ENCODE results near the gene ATAD3B. TPM values are rescaled to one million over a fixed set of nuclear protein-coding genes. Genes with fewer than 3 reads are reported as not detected.

Gene ATAD3B
- polyA plus RNA-seq, 1 donor (not counting 4 experiments of a cell fraction or from before 2014, with no cell fraction given) = 20.6 TPM

DNA sequence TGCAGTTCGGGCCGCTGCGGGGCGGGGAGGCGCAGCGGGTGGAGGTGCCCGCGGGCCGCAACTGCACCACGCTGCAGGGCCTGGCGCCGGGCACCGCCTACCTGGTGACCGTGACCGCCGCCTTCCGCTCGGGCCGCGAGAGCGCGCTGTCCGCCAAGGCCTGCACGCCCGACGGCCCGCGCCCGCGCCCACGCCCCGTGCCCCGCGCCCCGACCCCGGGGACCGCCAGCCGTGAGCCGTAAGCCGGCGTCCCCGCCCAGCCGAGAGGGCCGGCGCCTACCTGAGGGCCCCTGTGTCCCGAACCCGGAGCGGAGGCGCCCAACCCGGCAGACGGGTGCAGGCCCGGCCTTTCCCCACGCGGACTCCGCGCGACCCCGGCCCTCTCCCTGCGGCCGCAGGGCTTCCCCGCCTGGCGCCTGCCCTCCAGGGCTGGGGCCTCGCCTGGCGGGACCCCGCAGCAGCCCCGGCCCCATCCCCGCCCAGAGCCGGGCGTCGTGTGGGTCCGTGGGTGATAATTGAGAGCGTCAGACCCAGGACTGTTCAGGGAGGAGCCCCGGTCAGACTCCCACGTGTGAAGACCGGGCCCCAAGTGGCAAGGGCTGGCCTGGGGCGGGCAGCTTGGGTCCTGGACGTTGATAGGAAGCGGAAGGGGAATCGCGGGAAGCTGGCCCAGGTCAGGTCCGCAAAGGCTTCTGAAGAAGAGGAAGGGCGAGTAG, 31.9 kb upstream of the ATAD3B start:
- no peak for FAIRE-seq
- H3K27me3 ChIP-seq (ENCODE audit: control insufficient read depth, extremely low read depth, insufficient read depth, low read length) = no peaks in the 10 kb centered on the region
- DNase-seq (ENCODE audit: low read depth, low spot score) = no peak
- no peak for TF ChIP-seq EZH2 (IDR thresholded peaks at IDR 0.05; ENCODE audit: low read length)
- TF ChIP-seq, protein P1, sequence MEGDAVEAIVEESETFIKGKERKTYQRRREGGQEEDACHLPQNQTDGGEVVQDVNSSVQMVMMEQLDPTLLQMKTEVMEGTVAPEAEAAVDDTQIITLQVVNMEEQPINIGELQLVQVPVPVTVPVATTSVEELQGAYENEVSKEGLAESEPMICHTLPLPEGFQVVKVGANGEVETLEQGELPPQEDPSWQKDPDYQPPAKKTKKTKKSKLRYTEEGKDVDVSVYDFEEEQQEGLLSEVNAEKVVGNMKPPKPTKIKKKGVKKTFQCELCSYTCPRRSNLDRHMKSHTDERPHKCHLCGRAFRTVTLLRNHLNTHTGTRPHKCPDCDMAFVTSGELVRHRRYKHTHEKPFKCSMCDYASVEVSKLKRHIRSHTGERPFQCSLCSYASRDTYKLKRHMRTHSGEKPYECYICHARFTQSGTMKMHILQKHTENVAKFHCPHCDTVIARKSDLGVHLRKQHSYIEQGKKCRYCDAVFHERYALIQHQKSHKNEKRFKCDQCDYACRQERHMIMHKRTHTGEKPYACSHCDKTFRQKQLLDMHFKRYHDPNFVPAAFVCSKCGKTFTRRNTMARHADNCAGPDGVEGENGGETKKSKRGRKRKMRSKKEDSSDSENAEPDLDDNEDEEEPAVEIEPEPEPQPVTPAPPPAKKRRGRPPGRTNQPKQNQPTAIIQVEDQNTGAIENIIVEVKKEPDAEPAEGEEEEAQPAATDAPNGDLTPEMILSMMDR (optimal IDR thresholded peaks at IDR 0.05 in 1 of 3, IDR thresholded peaks at IDR 0.05 in 1 of 3, conservative IDR thresholded peaks at IDR 0.05 in 1 of 3; ENCODE audit: extremely low read depth in 1 of 3, insufficient read depth in 2 of 3, low read length in 3 of 3) = no peak
- no peak overlapping the region for H3K27ac ChIP-seq (ENCODE audit: control insufficient read depth, insufficient read depth, low read length)
- peaks cover 2% of the 10 kb centered on the region for H4K20me1 ChIP-seq (ENCODE audit: control insufficient read depth, extremely low read depth, insufficient read depth, low read length)
- no peak overlapping the region for H3K4me3 ChIP-seq (ENCODE audit: control insufficient read depth in 2 of 3, extremely low read depth in 1 of 3, insufficient read depth in 2 of 3, low read depth in 1 of 3, low read length in 3 of 3)
- no peak overlapping the region for H3K9ac ChIP-seq (ENCODE audit: control insufficient read depth, extremely low read depth, insufficient read depth, low read length)
- no peaks in the 10 kb centered on the region for H3K9me3 ChIP-seq (ENCODE audit: control insufficient read depth, low read depth, low read length)
- H3K9me1 ChIP-seq (ENCODE audit: control insufficient read depth, extremely low read depth, insufficient read depth, low read length) = no peaks in the 10 kb centered on the region
- H3K4me1 ChIP-seq (ENCODE audit: control insufficient read depth, extremely low read depth, insufficient read depth, low read length) = peaks cover 9% of the 10 kb centered on the region
- no peaks in the 10 kb centered on the region for H3K79me2 ChIP-seq (ENCODE audit: control insufficient read depth, insufficient read depth, low read length)
- dilution Hi-C loops (cut with MboI; ENCODE audit: extremely low pct_ligation_motif_present, low sequenced_read_pairs) = no loop called here
- no peak overlapping the region for H3K4me2 ChIP-seq (ENCODE audit: control insufficient read depth, extremely low read depth, insufficient read depth, low read depth, low read length)
- H2AFZ ChIP-seq (ENCODE audit: control insufficient read depth, low read length) = no peak overlapping the region
- no peaks in the 10 kb centered on the region for H3K36me3 ChIP-seq (ENCODE audit: control insufficient read depth in 2 of 2, extremely low read depth in 1 of 2, insufficient read depth in 2 of 2, low read length in 2 of 2)

DNA sequence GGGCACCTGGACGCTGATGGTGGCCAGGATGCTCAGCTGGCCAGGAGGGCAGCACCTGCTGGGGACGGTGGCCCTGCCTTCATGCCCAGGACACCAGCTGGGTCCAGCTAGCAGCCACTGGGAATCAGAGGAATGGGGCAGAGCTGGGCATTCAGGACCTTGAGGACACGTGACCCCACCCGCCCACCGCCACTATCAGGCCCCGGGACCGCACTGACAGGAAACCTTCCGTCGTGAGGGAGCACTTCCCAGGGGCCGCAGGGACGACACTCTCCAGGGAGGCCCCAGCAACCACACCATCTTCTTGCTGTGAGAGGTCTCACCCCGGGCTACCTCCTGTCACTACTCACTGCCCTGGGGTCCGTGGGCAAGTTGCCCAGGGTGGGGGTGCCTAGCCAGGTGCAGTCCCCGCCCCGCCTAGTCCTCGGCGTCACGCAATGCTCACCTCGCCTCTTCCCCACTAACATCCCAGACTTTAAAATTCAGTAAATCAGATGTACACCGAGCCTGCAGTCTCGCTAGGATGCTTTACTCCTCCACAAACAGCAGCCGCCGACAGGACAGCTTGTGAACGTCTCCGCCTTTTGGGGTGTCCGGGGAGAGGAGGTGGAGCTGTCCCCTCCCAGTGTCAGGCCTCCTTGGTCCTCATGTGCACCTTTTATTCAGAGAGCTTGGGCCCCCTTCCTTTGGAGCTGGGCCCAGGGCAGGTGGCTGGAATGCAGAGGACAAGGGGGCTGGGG, 31.1 kb upstream of the ATAD3B start:
- no peak overlapping the region for H3K9ac ChIP-seq (ENCODE audit: control insufficient read depth, extremely low read depth, insufficient read depth, low read length)

More for the DNA sequence above, 31.1 kb upstream of the ATAD3B start:
- DNase-seq (ENCODE audit: low read depth, low spot score) = no peak
- no peak for FAIRE-seq
- TF ChIP-seq, protein P1 (optimal IDR thresholded peaks at IDR 0.05 in 1 of 3, IDR thresholded peaks at IDR 0.05 in 1 of 3, conservative IDR thresholded peaks at IDR 0.05 in 1 of 3; ENCODE audit: extremely low read depth in 1 of 3, insufficient read depth in 2 of 3, low read length in 3 of 3) = no peak
- no peak for TF ChIP-seq EZH2 (IDR thresholded peaks at IDR 0.05; ENCODE audit: low read length)
- dilution Hi-C loops (cut with MboI; ENCODE audit: extremely low pct_ligation_motif_present, low sequenced_read_pairs) = no loop called here
- Histone ChIP-seq H3K4me3 (ENCODE audit: control insufficient read depth in 2 of 3, extremely low read depth in 1 of 3, insufficient read depth in 2 of 3, low read depth in 1 of 3, low read length in 3 of 3) (no peak overlapping the region), H3K4me1 (ENCODE audit: control insufficient read depth, extremely low read depth, insufficient read depth, low read length) (peaks cover 5% of the 10 kb centered on the region), H3K9me1 (ENCODE audit: control insufficient read depth, extremely low read depth, insufficient read depth, low read length) (no peaks in the 10 kb centered on the region), H3K27ac (ENCODE audit: control insufficient read depth, insufficient read depth, low read length) (no peak overlapping the region), H3K27me3 (ENCODE audit: control insufficient read depth, extremely low read depth, insufficient read depth, low read length) (no peaks in the 10 kb centered on the region), H3K9me3 (ENCODE audit: control insufficient read depth, low read depth, low read length) (no peaks in the 10 kb centered on the region), H3K36me3 (ENCODE audit: control insufficient read depth in 2 of 2, extremely low read depth in 1 of 2, insufficient read depth in 2 of 2, low read length in 2 of 2) (no peaks in the 10 kb centered on the region), H2AFZ (ENCODE audit: control insufficient read depth, low read length) (no peak overlapping the region), H3K79me2 (ENCODE audit: control insufficient read depth, insufficient read depth, low read length) (no peaks in the 10 kb centered on the region), H3K4me2 (ENCODE audit: control insufficient read depth, extremely low read depth, insufficient read depth, low read depth, low read length) (no peak overlapping the region), H4K20me1 (ENCODE audit: control insufficient read depth, extremely low read depth, insufficient read depth, low read length) (peaks cover 2% of the 10 kb centered on the region)
